ENCODE measurements around the gene FLOT1. TPM values are rescaled to one million over a fixed set of nuclear protein-coding genes. Genes with fewer than 3 reads are reported as not detected.

The FLOT1 gene
- total and polyA plus RNA-seq, 9 of the 15 experiments (the other 6 are each of a cell fraction or from before 2014, with no cell fraction given) = 11.7 to 149 (median 118) TPM

DNA sequence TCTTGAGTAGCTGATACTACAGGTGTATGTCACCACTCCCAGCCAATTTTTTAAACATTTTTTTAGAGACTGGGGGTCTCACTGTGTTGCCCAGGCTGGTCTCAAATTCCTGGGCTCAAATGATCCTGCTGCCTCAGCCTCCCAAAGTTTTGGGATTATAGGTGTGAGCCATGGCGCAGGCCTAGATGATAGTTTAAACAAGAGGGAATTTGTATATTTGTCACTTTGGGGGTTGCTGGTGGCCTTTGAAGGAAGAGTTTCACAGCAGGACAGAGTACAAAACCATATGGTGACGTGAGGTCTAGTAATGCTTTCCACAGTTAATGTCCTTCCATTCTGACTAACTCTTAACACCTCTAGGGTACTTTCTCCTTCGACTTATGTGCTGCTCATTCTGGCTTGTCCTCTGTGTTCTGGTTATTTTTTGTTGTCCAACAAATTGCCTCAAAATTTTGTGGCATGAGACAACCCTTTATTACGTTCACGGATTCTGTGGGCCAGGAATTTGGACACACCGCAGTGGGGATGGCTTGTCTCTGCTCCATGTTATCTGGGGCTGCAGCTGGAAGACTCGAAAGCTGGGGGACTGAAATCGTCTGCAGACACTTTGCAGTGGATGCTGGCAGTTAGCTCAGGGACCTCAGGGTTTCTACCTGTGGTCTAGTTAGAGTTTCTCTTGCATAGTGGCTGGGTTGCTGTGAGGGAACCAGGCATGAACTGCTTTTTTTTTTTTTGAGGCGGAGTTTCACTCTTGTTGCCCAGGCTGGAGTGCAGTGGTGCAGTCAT lies 24.9 kb upstream of the FLOT1 start (continued):
- TF ChIP-seq, protein P1, sequence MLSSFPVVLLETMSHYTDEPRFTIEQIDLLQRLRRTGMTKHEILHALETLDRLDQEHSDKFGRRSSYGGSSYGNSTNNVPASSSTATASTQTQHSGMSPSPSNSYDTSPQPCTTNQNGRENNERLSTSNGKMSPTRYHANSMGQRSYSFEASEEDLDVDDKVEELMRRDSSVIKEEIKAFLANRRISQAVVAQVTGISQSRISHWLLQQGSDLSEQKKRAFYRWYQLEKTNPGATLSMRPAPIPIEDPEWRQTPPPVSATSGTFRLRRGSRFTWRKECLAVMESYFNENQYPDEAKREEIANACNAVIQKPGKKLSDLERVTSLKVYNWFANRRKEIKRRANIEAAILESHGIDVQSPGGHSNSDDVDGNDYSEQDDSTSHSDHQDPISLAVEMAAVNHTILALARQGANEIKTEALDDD (IDR thresholded peaks at IDR 0.05) = peak; percentile 69; the same call in 1 of the 2 replicates
- TF ChIP-seq NFIC (IDR thresholded peaks at IDR 0.05) (peak; percentile 23; the same call in 1 of the 2 replicates), ZNF583 (CRISPR knock-in tag; IDR thresholded peaks at IDR 0.05) (0 out of 2 replicates have a peak, but pooled peaks have one; percentile 31), ETV1 (tag; conservative IDR thresholded peaks at IDR 0.05; ENCODE audit: low read depth) (no peak), ZNF436 (CRISPR knock-in tag; IDR thresholded peaks at IDR 0.05) (no peak), MAZ (CRISPR knock-in tag; conservative IDR thresholded peaks at IDR 0.05 in 1 of 2, IDR thresholded peaks at IDR 0.05 in 1 of 2) (peak in 1 of 2 experiments; percentile 35; a peak in 1 of 4 replicates), YY1 (IDR thresholded peaks at IDR 0.05; ENCODE audit: borderline replicate concordance in 1 of 3, control insufficient read depth in 1 of 3, extremely low read depth in 1 of 3, insufficient read depth in 3 of 3, insufficient read length in 1 of 3, insufficient replicate concordance in 2 of 3, low read depth in 1 of 3, low read length in 2 of 3) (peak in 1 of 3 experiments; percentile 11), TCF7L2 (IDR thresholded peaks at IDR 0.05; ENCODE audit: low read depth, low read length) (no peak), ARID1B (IDR thresholded peaks at IDR 0.05) (peak; percentile 89), MTA1 (IDR thresholded peaks at IDR 0.05; ENCODE audit: borderline replicate concordance) (peak; percentile 39; the same call in 1 of the 2 replicates), L3MBTL2 (IDR thresholded peaks at IDR 0.05) (peak; percentile 93), POLR2H (tag; IDR thresholded peaks at IDR 0.05; ENCODE audit: low read depth) (no peak), ZNF184 (CRISPR knock-in tag; IDR thresholded peaks at IDR 0.05) (no peak), KLF16 (IDR thresholded peaks at IDR 0.05) (peak; percentile 67; the same call in 1 of the 2 replicates)
- TF ChIP-seq, protein P2, sequence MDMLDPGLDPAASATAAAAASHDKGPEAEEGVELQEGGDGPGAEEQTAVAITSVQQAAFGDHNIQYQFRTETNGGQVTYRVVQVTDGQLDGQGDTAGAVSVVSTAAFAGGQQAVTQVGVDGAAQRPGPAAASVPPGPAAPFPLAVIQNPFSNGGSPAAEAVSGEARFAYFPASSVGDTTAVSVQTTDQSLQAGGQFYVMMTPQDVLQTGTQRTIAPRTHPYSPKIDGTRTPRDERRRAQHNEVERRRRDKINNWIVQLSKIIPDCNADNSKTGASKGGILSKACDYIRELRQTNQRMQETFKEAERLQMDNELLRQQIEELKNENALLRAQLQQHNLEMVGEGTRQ (CRISPR knock-in tag; IDR thresholded peaks at IDR 0.05) = no peak
- TF ChIP-seq, protein P3, sequence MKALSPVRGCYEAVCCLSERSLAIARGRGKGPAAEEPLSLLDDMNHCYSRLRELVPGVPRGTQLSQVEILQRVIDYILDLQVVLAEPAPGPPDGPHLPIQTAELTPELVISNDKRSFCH (CRISPR knock-in tag; IDR thresholded peaks at IDR 0.05) = no peak
- TF ChIP-seq, protein P3 (tag; IDR thresholded peaks at IDR 0.05) = peak; percentile 62; the same call in 1 of the 2 replicates
- TF ChIP-seq, protein P4, sequence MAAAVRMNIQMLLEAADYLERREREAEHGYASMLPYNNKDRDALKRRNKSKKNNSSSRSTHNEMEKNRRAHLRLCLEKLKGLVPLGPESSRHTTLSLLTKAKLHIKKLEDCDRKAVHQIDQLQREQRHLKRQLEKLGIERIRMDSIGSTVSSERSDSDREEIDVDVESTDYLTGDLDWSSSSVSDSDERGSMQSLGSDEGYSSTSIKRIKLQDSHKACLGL (CRISPR knock-in tag; IDR thresholded peaks at IDR 0.05; ENCODE audit: borderline replicate concordance, poor library complexity, severe bottlenecking) = no peak
- TF ChIP-seq, protein P5, sequence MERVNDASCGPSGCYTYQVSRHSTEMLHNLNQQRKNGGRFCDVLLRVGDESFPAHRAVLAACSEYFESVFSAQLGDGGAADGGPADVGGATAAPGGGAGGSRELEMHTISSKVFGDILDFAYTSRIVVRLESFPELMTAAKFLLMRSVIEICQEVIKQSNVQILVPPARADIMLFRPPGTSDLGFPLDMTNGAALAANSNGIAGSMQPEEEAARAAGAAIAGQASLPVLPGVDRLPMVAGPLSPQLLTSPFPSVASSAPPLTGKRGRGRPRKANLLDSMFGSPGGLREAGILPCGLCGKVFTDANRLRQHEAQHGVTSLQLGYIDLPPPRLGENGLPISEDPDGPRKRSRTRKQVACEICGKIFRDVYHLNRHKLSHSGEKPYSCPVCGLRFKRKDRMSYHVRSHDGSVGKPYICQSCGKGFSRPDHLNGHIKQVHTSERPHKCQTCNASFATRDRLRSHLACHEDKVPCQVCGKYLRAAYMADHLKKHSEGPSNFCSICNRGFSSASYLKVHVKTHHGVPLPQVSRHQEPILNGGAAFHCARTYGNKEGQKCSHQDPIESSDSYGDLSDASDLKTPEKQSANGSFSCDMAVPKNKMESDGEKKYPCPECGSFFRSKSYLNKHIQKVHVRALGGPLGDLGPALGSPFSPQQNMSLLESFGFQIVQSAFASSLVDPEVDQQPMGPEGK (CRISPR knock-in tag; IDR thresholded peaks at IDR 0.05; ENCODE audit: borderline replicate concordance) = no peak
- TF ChIP-seq, protein P6, sequence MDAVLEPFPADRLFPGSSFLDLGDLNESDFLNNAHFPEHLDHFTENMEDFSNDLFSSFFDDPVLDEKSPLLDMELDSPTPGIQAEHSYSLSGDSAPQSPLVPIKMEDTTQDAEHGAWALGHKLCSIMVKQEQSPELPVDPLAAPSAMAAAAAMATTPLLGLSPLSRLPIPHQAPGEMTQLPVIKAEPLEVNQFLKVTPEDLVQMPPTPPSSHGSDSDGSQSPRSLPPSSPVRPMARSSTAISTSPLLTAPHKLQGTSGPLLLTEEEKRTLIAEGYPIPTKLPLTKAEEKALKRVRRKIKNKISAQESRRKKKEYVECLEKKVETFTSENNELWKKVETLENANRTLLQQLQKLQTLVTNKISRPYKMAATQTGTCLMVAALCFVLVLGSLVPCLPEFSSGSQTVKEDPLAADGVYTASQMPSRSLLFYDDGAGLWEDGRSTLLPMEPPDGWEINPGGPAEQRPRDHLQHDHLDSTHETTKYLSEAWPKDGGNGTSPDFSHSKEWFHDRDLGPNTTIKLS (IDR thresholded peaks at IDR 0.05; ENCODE audit: borderline replicate concordance, low read depth) = no peak
